ENCODE results near the gene KLHDC1. TPM values are rescaled to one million over a fixed set of nuclear protein-coding genes. Genes with fewer than 3 reads are reported as not detected.
"Not testable (repeated sequence)": the region's sequence is repeated elsewhere in the genome, so short reads cannot be mapped to it uniquely, and the experiment has no call there.

The KLHDC1 gene
- total RNA-seq, 4 donors from 2014 or later: 2.6 to 35.3 (median 27.1) TPM

- Histone ChIP-seq H3K4me3 (no peak overlapping the region), H3K9me3 (no peaks in the 10 kb centered on the region), H3K27ac (no peak overlapping the region), H3K36me3 (no peaks in the 10 kb centered on the region), H3K4me1 (no peaks in the 10 kb centered on the region), H3K27me3 (no peaks in the 10 kb centered on the region)
- no peak for DNase-seq
- TF ChIP-seq POLR2A (IDR thresholded peaks at IDR 0.05) (no peak), CTCF (IDR thresholded peaks at IDR 0.05) (no peak)
- intact Hi-C loops (cut with DNase I; ENCODE audit: low total_unique reads): no loop called here
Observed at GRCh38 chr14:49732896-49733295, 40.0 kb downstream of the KLHDC1 start.

- intact Hi-C loops (cut with DNase I; ENCODE audit: low total_unique reads): no loop called here
- Histone ChIP-seq H3K27ac (no peak overlapping the region), H3K36me3 (no peaks in the 10 kb centered on the region), H3K4me3 (no peak overlapping the region), H3K27me3 (no peaks in the 10 kb centered on the region), H3K4me1 (no peaks in the 10 kb centered on the region), H3K9me3 (no peaks in the 10 kb centered on the region)
- no peak for TF ChIP-seq POLR2A (IDR thresholded peaks at IDR 0.05)
- no peak for TF ChIP-seq CTCF (IDR thresholded peaks at IDR 0.05)
- no peak for DNase-seq
Observed at GRCh38 chr14:49733836-49734235, 40.9 kb downstream of the KLHDC1 start.

DNA sequence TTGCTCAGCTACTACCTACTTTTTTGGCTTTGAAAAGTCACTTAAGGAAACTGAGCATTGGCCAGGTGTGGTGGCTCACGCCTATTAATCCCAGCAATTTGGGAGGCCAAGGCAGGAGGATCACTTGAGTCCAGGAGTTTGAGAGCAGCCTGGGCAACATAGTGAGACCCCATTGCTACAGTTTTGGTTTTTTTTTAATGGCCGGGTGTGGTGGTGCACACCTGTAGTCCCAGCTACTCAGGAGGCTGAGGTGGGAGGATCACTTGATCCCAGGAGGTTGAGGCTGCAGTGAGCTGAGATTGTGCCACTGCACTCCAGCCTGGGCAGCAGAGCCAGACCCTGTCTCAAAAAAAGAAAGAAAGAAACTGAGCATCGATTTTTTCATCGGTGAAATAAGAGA lies 42.7 kb downstream of the KLHDC1 start:
- H3K9me3 ChIP-seq; H3K4me3 ChIP-seq; intact Hi-C loops (cut with DNase I; ENCODE audit: low total_unique reads); H3K4me1 ChIP-seq; DNase-seq; H3K27ac ChIP-seq; H3K27me3 ChIP-seq; H3K36me3 ChIP-seq: not testable (repeated sequence)

DNA sequence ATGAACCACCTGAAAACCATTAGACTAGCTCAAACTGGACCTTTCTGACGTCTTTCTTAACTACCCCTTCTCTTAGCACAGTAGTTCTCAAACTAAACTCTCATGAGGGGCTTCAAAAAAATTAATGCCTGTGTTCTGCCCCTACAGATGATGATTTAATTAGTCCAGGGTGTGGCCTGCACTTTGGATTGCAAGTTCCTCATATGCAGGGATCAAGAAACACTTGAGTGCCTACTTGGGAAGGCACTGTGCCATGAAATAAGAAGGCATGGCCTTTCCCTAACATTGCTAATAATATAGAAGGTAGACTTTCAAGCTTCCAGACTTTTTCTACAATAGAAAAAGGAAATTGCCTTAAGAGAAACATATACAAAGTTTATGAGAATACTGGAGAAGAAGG lies 52.3 kb downstream of the KLHDC1 start:
- Histone ChIP-seq H3K36me3 (no peaks in the 10 kb centered on the region), H3K4me3 (no peak overlapping the region), H3K9me3 (no peaks in the 10 kb centered on the region), H3K4me1 (no peaks in the 10 kb centered on the region), H3K27ac (no peak overlapping the region), H3K27me3 (no peaks in the 10 kb centered on the region)
- no peak for TF ChIP-seq POLR2A (IDR thresholded peaks at IDR 0.05)
- no peak for TF ChIP-seq CTCF (IDR thresholded peaks at IDR 0.05)
- intact Hi-C loops (cut with DNase I; ENCODE audit: low total_unique reads): no loop called here
- no peak for DNase-seq

DNA sequence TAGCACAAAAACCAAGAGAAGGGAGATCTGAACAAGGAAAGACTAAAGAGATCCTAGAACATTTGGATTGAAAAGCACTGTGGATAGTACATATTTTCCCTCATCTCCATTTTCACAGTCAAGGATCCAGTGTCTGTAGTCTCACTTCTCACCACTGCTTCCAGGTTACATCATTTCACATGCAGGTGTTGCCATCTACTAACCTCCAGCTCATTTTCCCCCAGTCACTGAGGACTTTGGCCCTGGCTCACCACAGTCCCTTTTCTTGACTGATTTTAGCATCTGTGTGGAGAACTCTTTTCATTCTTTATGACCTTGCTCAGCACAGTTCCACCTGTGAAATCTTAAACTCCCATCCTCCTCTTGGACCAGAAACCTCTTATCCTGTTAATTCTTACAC lies 53.6 kb downstream of the KLHDC1 start:
- H3K27me3 ChIP-seq; intact Hi-C loops (cut with DNase I; ENCODE audit: low total_unique reads); H3K4me1 ChIP-seq; H3K9me3 ChIP-seq; DNase-seq; H3K27ac ChIP-seq; H3K36me3 ChIP-seq; H3K4me3 ChIP-seq: not testable (repeated sequence)

- Histone ChIP-seq H3K4me3 (no peak overlapping the region), H3K4me1 (no peaks in the 10 kb centered on the region), H3K9me3 (no peaks in the 10 kb centered on the region), H3K27ac (no peak overlapping the region), H3K36me3 (no peaks in the 10 kb centered on the region), H3K27me3 (peaks cover 0 to 4% of the 10 kb centered on the region in 2 donors)
- DNase-seq: no peak
- intact Hi-C loops (cut with DNase I; ENCODE audit: low total_unique reads): no loop called here
- TF ChIP-seq POLR2A (IDR thresholded peaks at IDR 0.05): no peak
- no peak for TF ChIP-seq CTCF (IDR thresholded peaks at IDR 0.05)
Observed at GRCh38 chr14:49754570-49755097, 61.7 kb downstream of the KLHDC1 start.
